ENCODE measurements around the gene SLAMF6.
A peak's percentile ranks its signal among the peaks of the same experiment; 100 is the strongest.
"Not testable (repeated sequence)": the region's sequence is repeated elsewhere in the genome, so short reads cannot be mapped to it uniquely, and the experiment has no call there.

The SLAMF6 gene

GRCh38 chr1:160522622-160523345 lies at the start of gene SLAMF6:
Gene SLAMF6 (minus strand): TSS chr1:160523255. CDS start chr1:160523192, 63 bp downstream.
- DNase-seq, result peak; percentile 62

- DNase-seq, result no peak
Observed at GRCh38 chr1:160570840-160571239, 47.8 kb upstream of the SLAMF6 start.

- no peak for DNase-seq
Observed at GRCh38 chr1:160569806-160570205, 46.8 kb upstream of the SLAMF6 start.

- peak; percentile 70 for DNase-seq
Observed at GRCh38 chr1:160567858-160568682, 45.0 kb upstream of the SLAMF6 start.

- DNase-seq, result no peak
Observed at GRCh38 chr1:160567341-160567740, 44.3 kb upstream of the SLAMF6 start.

- no peak for DNase-seq
Observed at GRCh38 chr1:160565564-160565963, 42.5 kb upstream of the SLAMF6 start.

GRCh38 chr1:160563230-160563629 lies 40.2 kb upstream of the SLAMF6 start:
- not testable (repeated sequence) for DNase-seq

GRCh38 chr1:160562745-160563144 lies 39.7 kb upstream of the SLAMF6 start:
- DNase-seq, result not testable (repeated sequence)

GRCh38 chr1:160560806-160561205 lies 37.8 kb upstream of the SLAMF6 start:
- DNase-seq, result no peak

- DNase-seq, result no peak
Observed at GRCh38 chr1:160560045-160560705, 37.1 kb upstream of the SLAMF6 start.

- DNase-seq, result not testable (repeated sequence)
Observed at GRCh38 chr1:160559437-160559836, 36.4 kb upstream of the SLAMF6 start.

- peak; percentile 73 for DNase-seq
Observed at GRCh38 chr1:160558660-160559380, 35.8 kb upstream of the SLAMF6 start.

- DNase-seq, result no peak
Observed at GRCh38 chr1:160553778-160554177, 30.7 kb upstream of the SLAMF6 start.

- DNase-seq, result peak; percentile 49
Observed at GRCh38 chr1:160552425-160552824, 29.4 kb upstream of the SLAMF6 start.

- DNase-seq, result peak; percentile 70
Observed at GRCh38 chr1:160550572-160551034, 27.5 kb upstream of the SLAMF6 start.

- no peak for DNase-seq
Observed at GRCh38 chr1:160549665-160550006, 26.6 kb upstream of the SLAMF6 start.

- DNase-seq, result no peak
Observed at GRCh38 chr1:160548960-160549664, 26.1 kb upstream of the SLAMF6 start.

- DNase-seq, result no peak
Observed at GRCh38 chr1:160548183-160548582, 25.1 kb upstream of the SLAMF6 start.

GRCh38 chr1:160547422-160547821 lies 24.4 kb upstream of the SLAMF6 start:
- no peak for DNase-seq

- no peak for DNase-seq
Observed at GRCh38 chr1:160546942-160547341, 23.9 kb upstream of the SLAMF6 start.

- DNase-seq, result peak; percentile 77
Observed at GRCh38 chr1:160544647-160545046, 21.6 kb upstream of the SLAMF6 start.

GRCh38 chr1:160542303-160542945 lies 19.4 kb upstream of the SLAMF6 start:
- DNase-seq, result peak; percentile 37
